Measurements from ENCODE around the gene FCN2. TPM values are rescaled to one million over a fixed set of nuclear protein-coding genes. Genes with fewer than 3 reads are reported as not detected.

FCN2 gene
- total and polyA plus RNA-seq, 9 of the 15 experiments (the other 6 are each of a cell fraction or from before 2014, with no cell fraction given), result not detected

- Histone ChIP-seq H3K9me3 (replicated peaks; ENCODE audit: control insufficient read depth, insufficient read depth, low read depth, low read length) (no peaks in the 10 kb centered on the region), H3K27ac (ENCODE audit: extremely low read depth, low read depth, low read length) (no peak overlapping the region), H4K20me1 (replicated peaks; ENCODE audit: control insufficient read depth, insufficient read depth, low read length) (no peaks in the 10 kb centered on the region), H2AFZ (ENCODE audit: low read depth, low read length) (no peak overlapping the region), H3K79me2 (ENCODE audit: control insufficient read depth, insufficient read depth, low read length) (no peaks in the 10 kb centered on the region), H3K27me3 (ENCODE audit: control insufficient read depth in 2 of 2, insufficient read depth in 2 of 2, low read length in 2 of 2) (peaks cover 0 to 4% of the 10 kb centered on the region in 2 experiments; a peak in 1 of 5 replicates), H3K9ac (ENCODE audit: insufficient read depth in 1 of 2, low read depth in 2 of 2, low read length in 2 of 2) (no peak overlapping the region), H3K4me3 (no peak overlapping the region), H3K36me3 (ENCODE audit: control insufficient read depth, insufficient read depth, low read length) (no peaks in the 10 kb centered on the region), H3K9me1 (ENCODE audit: control insufficient read depth, insufficient read depth, low read length) (no peaks in the 10 kb centered on the region), H3K4me2 (ENCODE audit: insufficient read depth, low read length) (no peak overlapping the region), H3K4me1 (replicated peaks in 1 of 2; ENCODE audit: control insufficient read depth in 2 of 2, insufficient read depth in 2 of 2, low read length in 2 of 2) (no peaks in the 10 kb centered on the region)
- in situ Hi-C loops (cut with MboI), result no loop called here
- ATAC-seq (no peak), DNase-seq (ENCODE audit: extremely low read depth in 1 of 4, low spot score in 3 of 4) (no peak), FAIRE-seq (no peak)
- WGBS (ENCODE audit: insufficient coverage, low coverage, missing lambda C conversion rate), result 0% methylated on average over 3 of the region's 3 CpGs
- intact Hi-C loops (cut with micrococcal nuclease), result no loop called here
- POLR2A ChIA-PET, result no interaction called here
- BruUV-seq (replicated peaks), result no TSS peak
- CTCF ChIA-PET (ENCODE audit: low intra/inter-chr PET ratio), result no interaction called here
- TF ChIP-seq TSHZ1 (CRISPR knock-in tag; IDR thresholded peaks at IDR 0.05) (no peak), STAT5B (CRISPR knock-in tag; IDR thresholded peaks at IDR 0.05) (no peak), ZNF583 (CRISPR knock-in tag; IDR thresholded peaks at IDR 0.05) (no peak), AFF1 (IDR thresholded peaks at IDR 0.05; ENCODE audit: low read depth in 1 of 2, partially characterized antibody in 2 of 2) (no peak), NCOA6 (IDR thresholded peaks at IDR 0.05) (no peak), RREB1 (CRISPR knock-in tag; IDR thresholded peaks at IDR 0.05) (no peak), HLTF (IDR thresholded peaks at IDR 0.05) (no peak), LEF1 (IDR thresholded peaks at IDR 0.05) (no peak), ZNF785 (CRISPR knock-in tag; IDR thresholded peaks at IDR 0.05) (no peak), RFX7 (CRISPR knock-in tag; IDR thresholded peaks at IDR 0.05) (no peak), NFE2L1 (tag; IDR thresholded peaks at IDR 0.05; ENCODE audit: borderline replicate concordance, low read depth) (no peak)
These were observed 22.3 kb downstream of the FCN2 start for GRCh38 chr9:134902936-134903335.

All from K562 (cell line).